Measurements from ENCODE around the gene CCL4.
"Not testable (repeated sequence)": the region's sequence is repeated elsewhere in the genome, so short reads cannot be mapped to it uniquely, and the experiment has no call there.

Gene CCL4

DNA sequence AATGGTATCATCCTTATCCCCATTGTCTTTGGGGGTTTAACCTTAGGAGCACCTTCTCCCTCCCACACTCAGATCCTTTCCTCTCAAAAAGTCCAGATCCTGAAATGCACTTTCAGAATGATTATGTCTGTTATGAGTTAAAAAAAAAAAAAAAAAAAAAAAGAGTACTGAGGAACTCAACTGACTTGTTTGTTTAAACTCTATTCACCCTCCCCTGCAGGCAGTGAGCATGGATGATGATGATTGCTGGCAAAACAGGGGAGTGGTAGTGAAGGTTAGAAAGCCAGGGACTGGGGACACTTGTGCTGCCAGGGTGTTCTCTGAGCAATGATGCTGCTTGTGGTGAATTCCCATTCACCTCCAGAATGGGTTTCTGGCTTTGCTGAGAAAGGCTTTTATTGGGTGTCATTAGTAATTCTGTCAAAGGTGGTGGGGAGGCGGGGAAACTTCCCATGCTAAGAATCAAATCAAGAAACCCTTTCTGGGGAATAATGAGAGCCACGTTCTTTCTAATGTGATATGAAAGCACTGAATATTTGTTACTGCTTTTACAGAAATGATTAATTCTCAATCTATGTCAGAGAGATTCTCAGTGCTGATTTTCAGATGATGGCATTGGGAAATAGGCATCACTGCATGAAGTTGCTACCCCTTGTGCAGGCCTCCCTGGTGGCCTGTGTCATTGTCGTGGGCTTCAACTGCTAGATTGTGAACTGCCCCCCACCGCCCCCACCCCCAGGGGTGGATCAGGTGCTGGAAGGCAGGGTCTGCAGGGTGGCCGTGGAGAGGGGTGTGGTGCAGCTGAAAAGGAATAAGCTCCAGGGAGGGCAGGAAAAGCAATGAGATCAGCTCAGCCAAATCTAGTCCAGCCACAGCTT is 14.1 kb downstream of the CCL4 start:
- no peak overlapping the region for H3K4me3 ChIP-seq (replicated peaks in 1 of 2; ENCODE audit: low read depth in 2 of 2, low read length in 2 of 2)
- DNase-seq (ENCODE audit: low read depth in 2 of 2), result no peak

DNA sequence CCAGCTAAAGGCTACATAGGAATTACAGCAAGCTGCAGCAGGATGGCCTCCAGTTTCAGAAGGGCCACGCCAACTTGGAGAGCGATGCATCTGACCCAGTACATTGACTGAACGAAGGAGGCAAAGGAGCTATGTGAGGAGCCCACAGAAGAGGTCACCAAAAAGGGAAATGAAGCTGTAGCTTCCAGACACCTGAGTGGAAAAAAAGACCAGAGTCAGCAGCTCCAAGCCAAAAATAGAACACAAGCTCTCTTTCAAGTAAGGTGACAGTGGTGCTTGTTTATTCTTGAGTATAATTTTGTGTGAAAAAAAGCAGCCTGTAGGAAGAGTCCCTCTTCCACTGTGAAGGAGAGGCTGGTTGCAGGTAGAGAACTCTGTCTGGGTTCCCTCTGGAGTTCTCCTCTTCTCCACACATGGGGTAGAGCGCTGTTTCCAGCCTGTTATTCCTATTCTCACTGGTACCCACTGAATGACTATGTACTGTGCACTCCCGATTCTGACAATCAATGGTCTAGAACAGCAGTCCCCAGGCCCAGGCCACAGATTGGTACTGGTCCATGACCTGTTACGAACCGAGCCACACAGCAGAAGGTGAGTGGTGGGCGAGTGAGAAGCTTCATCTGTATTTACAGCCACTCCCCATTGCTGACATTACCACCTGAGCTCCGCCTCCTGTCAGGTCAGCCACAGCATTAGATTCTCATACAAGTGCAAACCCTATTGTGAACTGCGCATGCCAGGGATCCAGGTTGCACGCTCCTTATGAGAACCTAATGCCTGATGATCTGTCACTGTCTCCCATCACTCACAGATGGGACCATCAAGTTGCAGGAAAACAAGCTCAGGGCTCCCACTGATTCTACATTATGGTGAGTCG is 15.1 kb downstream of the CCL4 start:
- H3K4me3 ChIP-seq (replicated peaks in 1 of 2; ENCODE audit: low read depth in 2 of 2, low read length in 2 of 2), result no peak overlapping the region
- no peak for DNase-seq (ENCODE audit: low read depth in 2 of 2)
- TF ChIP-seq, protein P1, sequence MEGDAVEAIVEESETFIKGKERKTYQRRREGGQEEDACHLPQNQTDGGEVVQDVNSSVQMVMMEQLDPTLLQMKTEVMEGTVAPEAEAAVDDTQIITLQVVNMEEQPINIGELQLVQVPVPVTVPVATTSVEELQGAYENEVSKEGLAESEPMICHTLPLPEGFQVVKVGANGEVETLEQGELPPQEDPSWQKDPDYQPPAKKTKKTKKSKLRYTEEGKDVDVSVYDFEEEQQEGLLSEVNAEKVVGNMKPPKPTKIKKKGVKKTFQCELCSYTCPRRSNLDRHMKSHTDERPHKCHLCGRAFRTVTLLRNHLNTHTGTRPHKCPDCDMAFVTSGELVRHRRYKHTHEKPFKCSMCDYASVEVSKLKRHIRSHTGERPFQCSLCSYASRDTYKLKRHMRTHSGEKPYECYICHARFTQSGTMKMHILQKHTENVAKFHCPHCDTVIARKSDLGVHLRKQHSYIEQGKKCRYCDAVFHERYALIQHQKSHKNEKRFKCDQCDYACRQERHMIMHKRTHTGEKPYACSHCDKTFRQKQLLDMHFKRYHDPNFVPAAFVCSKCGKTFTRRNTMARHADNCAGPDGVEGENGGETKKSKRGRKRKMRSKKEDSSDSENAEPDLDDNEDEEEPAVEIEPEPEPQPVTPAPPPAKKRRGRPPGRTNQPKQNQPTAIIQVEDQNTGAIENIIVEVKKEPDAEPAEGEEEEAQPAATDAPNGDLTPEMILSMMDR (IDR thresholded peaks at IDR 0.05; ENCODE audit: low read depth, low read length), result no peak

More for the DNA sequence above, 14.1 kb downstream of the CCL4 start:
- TF ChIP-seq, protein P1 (IDR thresholded peaks at IDR 0.05; ENCODE audit: low read depth, low read length), result no peak

DNA sequence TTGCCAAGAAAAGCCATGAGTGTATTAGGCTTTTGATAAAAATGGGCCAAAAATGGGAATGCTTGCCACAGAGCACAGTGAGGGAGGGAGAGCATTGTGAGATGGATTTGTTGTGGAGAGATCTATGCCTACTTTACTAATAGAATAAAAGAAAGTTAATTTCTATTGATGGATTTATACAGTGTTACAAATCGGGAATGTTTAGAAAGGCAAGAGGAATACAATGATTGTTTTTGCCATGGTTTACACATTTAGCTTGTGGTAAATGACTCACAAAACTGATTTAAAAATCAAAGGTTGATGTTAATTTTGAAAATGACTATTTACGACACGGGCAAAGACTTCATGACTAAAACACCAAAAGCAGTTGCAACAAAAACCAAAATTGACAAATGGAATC is 16.6 kb downstream of the CCL4 start:
- H3K4me3 ChIP-seq (replicated peaks in 1 of 2; ENCODE audit: low read depth in 2 of 2, low read length in 2 of 2), result no peak overlapping the region
- no peak for DNase-seq (ENCODE audit: low read depth in 2 of 2)
- TF ChIP-seq, protein P1 (IDR thresholded peaks at IDR 0.05; ENCODE audit: low read depth, low read length), result no peak

DNA sequence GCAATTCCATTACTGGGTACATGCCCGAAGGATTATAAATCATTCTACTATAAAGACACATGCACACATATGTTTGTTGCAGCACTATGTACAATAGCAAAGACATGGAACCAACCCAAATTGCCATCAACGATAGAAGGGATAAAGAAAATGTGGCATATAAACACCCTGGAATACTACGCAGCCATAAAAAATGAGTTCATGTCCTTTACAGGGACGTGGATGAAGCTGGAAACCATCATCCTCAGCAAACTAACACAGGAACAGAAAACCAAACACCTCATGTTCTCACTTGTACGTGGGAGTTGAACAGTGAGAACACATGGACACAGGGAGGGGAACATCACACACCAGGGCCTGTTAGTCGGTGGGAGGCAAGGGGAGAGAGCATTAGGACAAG is 17.5 kb downstream of the CCL4 start:
- H3K4me3 ChIP-seq (replicated peaks in 1 of 2; ENCODE audit: low read depth in 2 of 2, low read length in 2 of 2); DNase-seq (ENCODE audit: low read depth in 2 of 2): not testable (repeated sequence)

DNA sequence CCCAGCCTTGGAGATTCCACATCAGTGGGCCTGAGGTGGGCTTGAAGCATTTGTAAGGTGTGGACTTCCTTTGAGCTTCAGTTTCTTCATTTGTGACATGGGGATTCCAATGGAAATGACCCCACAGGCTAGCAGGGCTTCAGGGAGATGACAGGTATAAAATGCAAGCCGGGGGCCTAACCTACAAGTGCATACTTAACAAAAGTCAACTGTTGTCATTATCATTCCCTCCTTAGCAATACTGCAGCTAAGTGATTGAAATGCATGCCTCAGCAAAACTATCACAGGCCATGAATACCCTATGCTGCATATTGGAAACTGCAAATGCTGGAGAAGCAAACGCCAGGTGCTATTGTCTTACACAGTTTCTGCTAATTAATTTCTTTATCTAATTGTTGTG is 19.8 kb downstream of the CCL4 start:
- TF ChIP-seq, protein P1 (IDR thresholded peaks at IDR 0.05; ENCODE audit: low read depth, low read length), result no peak
- H3K4me3 ChIP-seq (replicated peaks in 1 of 2; ENCODE audit: low read depth in 2 of 2, low read length in 2 of 2), result no peak overlapping the region
- no peak for DNase-seq (ENCODE audit: low read depth in 2 of 2)

DNA sequence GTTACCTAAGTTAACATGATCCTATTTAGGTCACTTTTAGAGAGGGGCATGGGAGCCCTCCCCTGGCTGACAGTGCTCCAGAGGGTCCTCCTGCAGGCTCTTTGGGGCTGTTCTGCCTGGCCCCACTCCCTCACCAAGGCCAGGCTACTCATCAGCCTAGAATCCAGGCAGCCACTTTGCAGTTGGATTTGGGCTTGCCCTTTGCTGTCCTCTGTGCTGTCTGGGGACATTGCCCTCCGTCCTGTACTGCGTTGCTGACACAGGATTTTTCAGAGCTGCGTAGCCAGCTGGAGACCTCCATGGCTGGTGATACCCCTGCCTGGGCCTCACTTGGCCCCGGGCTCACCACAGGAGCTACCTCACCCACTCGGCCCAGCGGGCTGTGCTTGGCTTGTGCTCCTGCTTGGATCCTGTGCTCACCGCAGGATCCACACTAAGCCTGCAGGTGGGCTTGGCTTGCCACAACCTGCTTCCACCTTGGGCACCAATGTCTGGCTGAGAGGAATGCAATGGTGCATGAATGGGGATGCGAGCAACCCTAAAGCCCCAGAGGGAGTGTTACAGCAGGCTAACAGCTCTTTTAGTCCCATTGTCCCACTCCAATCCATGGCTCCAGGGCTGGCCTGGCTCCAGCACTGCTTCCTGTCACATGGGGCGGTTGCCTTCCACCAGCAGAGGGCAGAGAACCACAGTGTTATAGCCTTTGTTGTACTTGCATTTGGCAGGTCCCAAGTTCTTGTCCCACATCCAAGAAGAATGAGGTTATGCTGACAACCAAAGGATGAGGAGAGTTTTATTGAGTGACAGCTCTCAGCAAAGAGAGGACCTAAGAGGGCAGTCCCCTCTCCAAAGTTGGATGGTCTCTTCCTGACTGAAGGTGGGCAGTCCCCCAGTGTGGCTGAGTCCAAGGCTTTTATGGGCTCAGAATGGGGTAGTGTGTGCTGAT is 21.5 kb downstream of the CCL4 start:
- H3K4me3 ChIP-seq (replicated peaks in 1 of 2; ENCODE audit: low read depth in 2 of 2, low read length in 2 of 2), result no peak overlapping the region
- TF ChIP-seq, protein P1 (IDR thresholded peaks at IDR 0.05; ENCODE audit: low read depth, low read length), result no peak
- DNase-seq (ENCODE audit: low read depth in 2 of 2), result no peak

Data from cardiac fibroblast (primary cell).